Pancreas (tissue), 10 donors: Measurements from ENCODE around the gene AMELY. TPM values are rescaled to one million over a fixed set of nuclear protein-coding genes. Genes with fewer than 3 reads are reported as not detected.
"Not testable (repeated sequence)": the region's sequence is repeated elsewhere in the genome, so short reads cannot be mapped to it uniquely, and the experiment has no call there.

Experiments used
- ATAC-seq, 4 donors: fragments of 200-7000 bp; cut with Tn5 transposase; one replicate each; pipeline versions ENCODE4 v1.8.0 to v1.9.1; 2020; ENCODE audit warnings: mild to moderate bottlenecking in 4 of 4, moderate library complexity in 4 of 4
- DNase-seq, 6 donors: peaks; one replicate each; pipeline ENCODE4 v3.0.0-alpha.2; 2020
- FAIRE-seq: peaks from 2 replicates; lab custom pipeline; 2012; peaks lifted over from hg19 to GRCh38; lab: Jason Lieb, UNC
- H3K27ac ChIP-seq, 4 donors: fragments of 200-600 bp; sonication (generic); 1 replicate in 3 of 4; 2 replicates in 1 of 4; pipeline versions ENCODE4 v1.5.0 to v1.8.0; 2020
- H3K27me3 ChIP-seq, 4 donors: fragments of 200-600 bp; one replicate each; pipeline ENCODE4 v1.8.0; 2021
- H3K36me3 ChIP-seq, 3 donors: fragments of 200-600 bp; sonication (generic) in 1 of 3; one replicate each; pipeline versions ENCODE4 v1.5.0 to v1.8.0; 2020 to 2021
- H3K4me1 ChIP-seq, 3 donors: fragments of 200-600 bp; one replicate each; pipeline ENCODE4 v1.8.0; 2021
- H3K4me3 ChIP-seq, 4 donors: fragments of 200-600 bp; sonication (generic) in 2 of 4; one replicate each; pipeline versions ENCODE4 v1.5.0 to v1.8.0; 2020 to 2021
- H3K9me3 ChIP-seq, 4 donors: fragments of 200-600 bp; one replicate each; pipeline ENCODE4 v1.8.0; 2021
- CTCF ChIP-seq, 4 donors: fragments of 200-600 bp; sonication (generic) in 3 of 4; IDR thresholded peaks; one replicate each; pipeline versions ENCODE4 v1.5.0 to v1.8.0; 2021; ENCODE audit warnings: antibody characterized with exemption in 4 of 4
- whole genome bisulfite sequencing, 2 donors: extraction: QIAGEN DNeasy Blood & Tissue Kit; methylation state at CpG; one replicate each; pipeline ENCODE4 v1.1.7; 2013; 5-methylcytosine and 5-hydroxymethylcytosine counted together
- intact Hi-C, 3 donors: fragments of 100-400 bp; cut with DNase I; formaldehyde crosslinking; loops; one replicate each; pipeline versions ENCODE4 v1.11.1 to v1.14.2; 2022
- polyA plus RNA-seq, 2 donors: library from polyadenylated mRNA; stranded (reverse); fragments of 200-250 nt; gene quantifications; one replicate each; pipeline ENCODE4 v1.2.3, GENCODE V29; 2013
- total RNA-seq, 6 donors: library from RNA; stranded (reverse); fragmentation: NEBNext Ultra II Directional in 4 of 6; extraction: Animal tissue kit (Norgen Biotek cat#: 25700) in 4 of 6; gene quantifications; one replicate each; pipeline versions ENCODE4 v1.2.1 to v1.2.4, GENCODE V29; 2021 to 2023
- donor health status: healthy with polysubstance abuse.
- donor health status: DM: no; HTN: no; CAD: no; lungs with moderate emphysema.
- donor health status: DM: no; HTN: no; CAD: no.
- donor health status: control.
- donor health status: control.
- donor health status: Bipolar disorder and iron deficiency.
- donor health status: DM: yes; HTN: yes; CAD: no.
- donor health status: DM: no; HTN: no; CAD: no.
- donor health status: DM: no; HTN: no; CAD: no.
- donor health status: DM: yes; HTN: yes; CAD: no.

AMELY gene
- total and polyA plus RNA-seq, 8 donors, result 0.23 to 0.31 TPM; not detected in 6

GRCh38 chrY:6895236-6895635, 16.3 kb downstream of the AMELY start:
- no peaks in the 10 kb centered on the region for H3K36me3 ChIP-seq
- TF ChIP-seq CTCF (IDR thresholded peaks at IDR 0.05), result no peak
- WGBS, 2 donors, result 11% methylated on average over 1 of the region's 1 CpG; no CpG with 5 or more reads in 1 of the 2 donors
- ATAC-seq (no peak), DNase-seq (no peak), FAIRE-seq (no peak)
- no peaks in the 10 kb centered on the region for H3K4me1 ChIP-seq
- H3K4me3 ChIP-seq, result no peak overlapping the region
- intact Hi-C loops, result no loop called here
- no peaks in the 10 kb centered on the region for H3K9me3 ChIP-seq
- H3K27ac ChIP-seq, result no peak overlapping the region
- no peaks in the 10 kb centered on the region for H3K27me3 ChIP-seq

DNA sequence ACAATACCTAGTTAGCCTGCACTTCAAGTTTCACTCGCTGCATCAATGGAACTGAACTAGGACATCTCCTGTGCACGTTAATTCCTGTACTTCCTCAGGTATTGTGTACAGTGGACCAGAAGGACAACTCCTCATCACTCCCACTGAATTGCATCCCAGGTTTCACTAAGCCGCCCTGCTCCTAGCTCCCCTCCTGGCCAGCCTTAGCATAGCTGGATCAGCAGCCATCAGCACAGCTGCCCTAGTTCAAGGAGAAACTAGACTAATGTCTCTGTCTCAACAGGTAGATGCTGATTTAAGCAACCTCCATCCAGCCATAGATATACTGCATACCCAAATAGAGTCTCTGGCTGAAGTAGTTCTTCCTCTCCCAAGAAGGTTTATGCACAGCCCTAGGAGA, 17.1 kb downstream of the AMELY start:
- ATAC-seq (no peak), DNase-seq (no peak), FAIRE-seq (no peak)
- 60% methylated on average over 3 of the region's 3 CpGs; no CpG with 5 or more reads in 1 of the 2 donors for WGBS, 2 donors
- H3K4me1 ChIP-seq, result no peaks in the 10 kb centered on the region
- H3K36me3 ChIP-seq, result no peaks in the 10 kb centered on the region
- no peak overlapping the region for H3K27ac ChIP-seq
- TF ChIP-seq CTCF (IDR thresholded peaks at IDR 0.05), result no peak
- no peak overlapping the region for H3K4me3 ChIP-seq
- no peaks in the 10 kb centered on the region for H3K9me3 ChIP-seq
- intact Hi-C loops, result no loop called here
- no peaks in the 10 kb centered on the region for H3K27me3 ChIP-seq

GRCh38 chrY:6849384-6849783, 62.2 kb downstream of the AMELY start:
- no peak for TF ChIP-seq CTCF (IDR thresholded peaks at IDR 0.05)
- FAIRE-seq (no peak), DNase-seq (no peak), ATAC-seq (no peak)
- no peaks in the 10 kb centered on the region for H3K27me3 ChIP-seq
- H3K36me3 ChIP-seq, result no peaks in the 10 kb centered on the region
- no peak overlapping the region for H3K4me3 ChIP-seq
- WGBS, 2 donors, result 65% methylated on average over 2 of the region's 2 CpGs; no CpG with 5 or more reads in 1 of the 2 donors
- H3K4me1 ChIP-seq, result no peaks in the 10 kb centered on the region
- no peak overlapping the region for H3K27ac ChIP-seq
- no peaks in the 10 kb centered on the region for H3K9me3 ChIP-seq
- intact Hi-C loops, result no loop called here

DNA sequence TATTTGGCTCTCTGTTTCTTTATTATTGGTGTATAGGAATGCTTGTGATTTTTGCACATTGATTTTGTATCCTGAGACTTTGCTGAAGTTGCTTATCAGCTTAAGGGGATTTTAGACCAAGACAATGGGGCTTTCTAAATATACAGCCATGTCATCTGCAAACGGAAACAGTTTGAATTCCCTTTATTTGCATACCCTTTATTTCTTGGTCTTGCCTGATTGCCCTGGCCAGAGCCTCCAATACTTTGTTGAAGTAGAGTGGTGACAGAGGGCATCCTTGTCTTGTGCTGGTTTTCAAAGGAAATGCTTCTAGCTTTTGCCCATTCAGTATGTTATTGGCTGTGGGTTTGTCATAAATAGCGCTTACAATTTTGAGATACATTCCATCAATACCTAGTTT, 68.9 kb downstream of the AMELY start:
- H3K36me3 ChIP-seq, H3K27ac ChIP-seq, intact Hi-C loops, FAIRE-seq, DNase-seq, ATAC-seq, H3K4me3 ChIP-seq, H3K4me1 ChIP-seq, H3K9me3 ChIP-seq, H3K27me3 ChIP-seq: not testable (repeated sequence)
- WGBS, 2 donors, result 48% methylated on average over 2 of the region's 2 CpGs; no CpG with 5 or more reads in 1 of the 2 donors

Other genes starting within 250 kb of the AMELY start
- 1 to 10 TPM in 1 of 6 donors, not detected in 5; 1.1 TPM for gene TBL1Y, start 1.1 kb downstream of the AMELY start, total RNA-seq
- gene TBL1Y, start 1.1 kb downstream of the AMELY start, polyA plus RNA-seq, result under 1 TPM in 1 of 2 donors, not detected in 1; 0.38 TPM